Neural progenitor cell (in vitro differentiated cells): ENCODE results near the gene CDKL5. TPM values are rescaled to one million over a fixed set of nuclear protein-coding genes. Genes with fewer than 3 reads are reported as not detected.

Source experiments
- DNase-seq: peaks from one replicate; pipeline ENCODE4 v3.0.0-alpha.2; 2016; ENCODE audit warnings: low spot score
- H2AFZ ChIP-seq: fragments of 200-600 bp; sonication (generic); replicated peaks from 2 replicates; pipeline ENCODE4 v1.6.1; 2016; ENCODE audit warnings: antibody characterized with exemption
- H3F3A ChIP-seq: fragments of 200-600 bp; sonication (generic); 2 replicates; pipeline ENCODE4 v1.6.1; 2016; ENCODE audit warnings: antibody characterized with exemption, low read depth
- H3K27ac ChIP-seq: fragments of 200-600 bp; sonication (generic); 2 replicates; pipeline ENCODE4 v1.5.1; 2016; ENCODE audit warnings: mild to moderate bottlenecking
- H3K27me3 ChIP-seq: fragments of 200-600 bp; sonication (generic); 2 replicates; pipeline ENCODE4 v1.6.1; 2016; ENCODE audit warnings: mild to moderate bottlenecking, moderate library complexity
- H3K36me3 ChIP-seq: fragments of 200-600 bp; sonication (generic); 2 replicates; pipeline ENCODE4 v1.5.1; 2016
- H3K4me1 ChIP-seq: fragments of 200-600 bp; sonication (generic); 2 replicates; pipeline ENCODE4 v1.6.1; 2016; ENCODE audit warnings: mixed run types
- H3K4me2 ChIP-seq: fragments of 200-600 bp; sonication (generic); 2 replicates; pipeline ENCODE4 v1.6.1; 2016
- H3K4me3 ChIP-seq: fragments of 200-600 bp; sonication (generic); 2 replicates; pipeline ENCODE4 v1.5.1; 2016
- H3K79me2 ChIP-seq: fragments of 200-600 bp; sonication (generic); 2 replicates; pipeline ENCODE4 v1.6.1; 2016; ENCODE audit warnings: low read depth
- H3K9ac ChIP-seq: fragments of 200-600 bp; sonication (generic); 2 replicates; pipeline ENCODE4 v1.6.1; 2016
- H3K9me3 ChIP-seq: fragments of 200-600 bp; sonication (generic); 2 replicates; pipeline ENCODE4 v1.5.1; 2016; ENCODE audit warnings: low read depth
- H4K20me1 ChIP-seq: fragments of 200-600 bp; sonication (generic); 2 replicates; pipeline ENCODE4 v1.6.1; 2016; ENCODE audit warnings: low read depth
- H3K27ac Mint-ChIP-seq: 3 replicates; pipeline ENCODE4 v1.8.0; 2021; ENCODE audit warnings: mixed read lengths
- H3K27me3 Mint-ChIP-seq: 2 replicates; pipeline ENCODE4 v1.8.0; 2022; ENCODE audit warnings: low read depth, mild to moderate bottlenecking, inconsistent platforms, moderate library complexity, mixed read lengths; ENCODE audit not compliant: insufficient read depth
- H3K36me3 Mint-ChIP-seq: 3 replicates; pipeline ENCODE4 v1.8.0; 2021; ENCODE audit warnings: mixed read lengths
- H3K4me1 Mint-ChIP-seq: 3 replicates; pipeline ENCODE4 v1.8.0; 2021; ENCODE audit warnings: mixed read lengths
- H3K4me3 Mint-ChIP-seq: 3 replicates; pipeline ENCODE4 v1.8.0; 2021; ENCODE audit warnings: mild to moderate bottlenecking, moderate library complexity, mixed read lengths
- H3K9me3 Mint-ChIP-seq: 3 replicates; pipeline ENCODE4 v1.8.0; 2020; ENCODE audit warnings: mixed read lengths
- EZH2 ChIP-seq: fragments of 200-600 bp; sonication (generic); IDR thresholded peaks from 2 replicates; pipeline ENCODE4 v1.6.1; 2017; ENCODE audit warnings: antibody characterized with exemption, mild to moderate bottlenecking, moderate library complexity
- EZH2phosphoT487 ChIP-seq: fragments of 200-600 bp; sonication (generic); IDR thresholded peaks from 2 replicates; pipeline ENCODE4 v1.6.1; 2017; ENCODE audit warnings: antibody characterized with exemption
- total RNA-seq: library from RNA; depleted of rRNA; stranded (reverse); fragments of >200 nt; gene quantifications from 2 replicates; pipeline ENCODE4 v1.2.3, GENCODE V29; 2015; ENCODE audit warnings: low replicate concordance
- TF ChIP-seq, protein P1 (sequence below): fragments of 200-600 bp; sonication (generic); IDR thresholded peaks from 2 replicates; pipeline ENCODE4 v1.5.1; 2017; ENCODE audit warnings: antibody characterized with exemption, mild to moderate bottlenecking

The CDKL5 gene
- total RNA-seq, 1 donor from 2014 or later, result 8.6 TPM

- Mint-ChIP-seq H3K36me3 (no peaks in the 10 kb centered on the region), H3K27me3 (no peaks in the 10 kb centered on the region), H3K27ac (no peak overlapping the region), H3K9me3 (peaks cover 8% of the 10 kb centered on the region), H3K4me1 (peaks cover 7% of the 10 kb centered on the region), H3K4me3 (no peak overlapping the region)
- no peak for DNase-seq
- H3F3A ChIP-seq, result no peaks in the 10 kb centered on the region
- H3K4me2 ChIP-seq, result no peak overlapping the region
- no peak overlapping the region for H3K4me3 ChIP-seq
- TF ChIP-seq EZH2 (no peak), EZH2phosphoT487 (no peak)
- TF ChIP-seq, protein P1, sequence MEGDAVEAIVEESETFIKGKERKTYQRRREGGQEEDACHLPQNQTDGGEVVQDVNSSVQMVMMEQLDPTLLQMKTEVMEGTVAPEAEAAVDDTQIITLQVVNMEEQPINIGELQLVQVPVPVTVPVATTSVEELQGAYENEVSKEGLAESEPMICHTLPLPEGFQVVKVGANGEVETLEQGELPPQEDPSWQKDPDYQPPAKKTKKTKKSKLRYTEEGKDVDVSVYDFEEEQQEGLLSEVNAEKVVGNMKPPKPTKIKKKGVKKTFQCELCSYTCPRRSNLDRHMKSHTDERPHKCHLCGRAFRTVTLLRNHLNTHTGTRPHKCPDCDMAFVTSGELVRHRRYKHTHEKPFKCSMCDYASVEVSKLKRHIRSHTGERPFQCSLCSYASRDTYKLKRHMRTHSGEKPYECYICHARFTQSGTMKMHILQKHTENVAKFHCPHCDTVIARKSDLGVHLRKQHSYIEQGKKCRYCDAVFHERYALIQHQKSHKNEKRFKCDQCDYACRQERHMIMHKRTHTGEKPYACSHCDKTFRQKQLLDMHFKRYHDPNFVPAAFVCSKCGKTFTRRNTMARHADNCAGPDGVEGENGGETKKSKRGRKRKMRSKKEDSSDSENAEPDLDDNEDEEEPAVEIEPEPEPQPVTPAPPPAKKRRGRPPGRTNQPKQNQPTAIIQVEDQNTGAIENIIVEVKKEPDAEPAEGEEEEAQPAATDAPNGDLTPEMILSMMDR, result no peak
- H3K9me3 ChIP-seq, result no peaks in the 10 kb centered on the region
- H3K79me2 ChIP-seq, result no peaks in the 10 kb centered on the region
- H3K36me3 ChIP-seq, result no peaks in the 10 kb centered on the region
- no peaks in the 10 kb centered on the region for H3K4me1 ChIP-seq
- H4K20me1 ChIP-seq, result no peaks in the 10 kb centered on the region
- no peak overlapping the region for H3K27ac ChIP-seq
- H3K9ac ChIP-seq, result no peak overlapping the region
- H3K27me3 ChIP-seq, result no peaks in the 10 kb centered on the region
- no peak overlapping the region for H2AFZ ChIP-seq
Observed at GRCh38 chrX:18534949-18535348, 109.5 kb downstream of the CDKL5 start.

GRCh38 chrX:18537068-18537467 lies 111.7 kb downstream of the CDKL5 start:
- Mint-ChIP-seq H3K4me1 (peaks cover 7% of the 10 kb centered on the region), H3K27ac (no peak overlapping the region), H3K4me3 (no peak overlapping the region), H3K36me3 (no peaks in the 10 kb centered on the region), H3K27me3 (no peaks in the 10 kb centered on the region), H3K9me3 (peaks cover 8% of the 10 kb centered on the region)
- H3K4me3 ChIP-seq, result no peak overlapping the region
- peaks cover 2% of the 10 kb centered on the region for H3K4me1 ChIP-seq
- no peak for DNase-seq
- no peaks in the 10 kb centered on the region for H3K79me2 ChIP-seq
- H3K27ac ChIP-seq, result no peak overlapping the region
- H3K27me3 ChIP-seq, result no peaks in the 10 kb centered on the region
- H3K9ac ChIP-seq, result no peak overlapping the region
- no peaks in the 10 kb centered on the region for H3K36me3 ChIP-seq
- no peaks in the 10 kb centered on the region for H3F3A ChIP-seq
- TF ChIP-seq EZH2phosphoT487, result no peak
- TF ChIP-seq, protein P1, result no peak
- TF ChIP-seq EZH2, result no peak
- H4K20me1 ChIP-seq, result peaks cover 8% of the 10 kb centered on the region
- no peak overlapping the region for H2AFZ ChIP-seq
- no peak overlapping the region for H3K4me2 ChIP-seq
- no peaks in the 10 kb centered on the region for H3K9me3 ChIP-seq

DNA sequence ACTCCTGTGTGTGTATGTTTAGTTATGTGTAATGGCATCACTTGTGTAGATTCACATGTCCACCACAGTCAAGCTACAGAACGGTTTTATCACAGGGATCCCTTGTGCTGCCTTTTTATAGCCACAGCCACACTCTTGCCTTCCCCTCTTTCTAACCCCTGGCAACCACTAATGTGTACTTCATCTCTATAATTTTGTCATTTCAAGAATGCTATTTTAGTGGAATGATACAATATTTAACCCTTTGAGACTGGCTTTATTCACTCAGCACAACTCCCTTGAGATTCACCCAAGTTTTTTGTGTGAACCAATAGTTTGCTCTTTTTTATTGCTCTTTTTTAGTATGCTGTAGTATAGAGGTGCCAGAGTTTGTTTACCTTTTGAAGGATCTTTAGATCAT lies 112.1 kb downstream of the CDKL5 start:
- Histone ChIP-seq H4K20me1 (peaks cover 13% of the 10 kb centered on the region), H3K4me2 (no peak overlapping the region), H2AFZ (no peak overlapping the region), H3K9ac (no peak overlapping the region), H3K4me3 (no peak overlapping the region), H3K9me3 (no peaks in the 10 kb centered on the region), H3K27ac (no peak overlapping the region), H3K4me1 (peaks cover 6% of the 10 kb centered on the region), H3F3A (peaks cover 2% of the 10 kb centered on the region), H3K36me3 (no peaks in the 10 kb centered on the region), H3K79me2 (no peaks in the 10 kb centered on the region), H3K27me3 (no peaks in the 10 kb centered on the region)
- Mint-ChIP-seq H3K9me3 (peaks cover 8% of the 10 kb centered on the region), H3K4me3 (no peak overlapping the region), H3K36me3 (no peaks in the 10 kb centered on the region), H3K27me3 (no peaks in the 10 kb centered on the region), H3K27ac (no peak overlapping the region), H3K4me1 (peaks cover 10% of the 10 kb centered on the region)
- DNase-seq, result no peak
- TF ChIP-seq EZH2 (no peak), EZH2phosphoT487 (no peak)
- TF ChIP-seq, protein P1, result no peak
